ENCODE measurements around the gene IMMT. TPM values are rescaled to one million over a fixed set of nuclear protein-coding genes. Genes with fewer than 3 reads are reported as not detected.

The IMMT gene
- total RNA-seq, 2 experiments from 2014 or later: 121 to 122 TPM

GRCh38 chr2:86174445-86174844, 20.8 kb downstream of the IMMT start:
- no peak overlapping the region for H3K27ac Mint-ChIP-seq
- ATAC-seq (ENCODE audit: low read depth) (no peak), DNase-seq (no peak)
- no peak overlapping the region for H3K4me3 Mint-ChIP-seq
- peaks cover 24% of the 10 kb centered on the region for H3K36me3 Mint-ChIP-seq
- POLR2A ChIA-PET: no interaction called here
- no peaks in the 10 kb centered on the region for H3K9me3 Mint-ChIP-seq
- H3K27me3 Mint-ChIP-seq: no peaks in the 10 kb centered on the region
- peaks cover 15% of the 10 kb centered on the region for H3K4me1 Mint-ChIP-seq

- DNase-seq (no peak), ATAC-seq (ENCODE audit: low read depth) (no peak)
- Mint-ChIP-seq H3K4me3 (no peak overlapping the region), H3K9me3 (no peaks in the 10 kb centered on the region), H3K36me3 (peaks cover 29% of the 10 kb centered on the region), H3K27ac (peak overlapping the region; percentile 1), H3K4me1 (peaks cover 13% of the 10 kb centered on the region), H3K27me3 (no peaks in the 10 kb centered on the region)
- POLR2A ChIA-PET: no interaction called here
Measured at GRCh38 chr2:86172610-86173009, 22.7 kb downstream of the IMMT start.

GRCh38 chr2:86171295-86171694, 24.0 kb downstream of the IMMT start:
- H3K27me3 Mint-ChIP-seq: no peaks in the 10 kb centered on the region
- ATAC-seq (ENCODE audit: low read depth) (no peak), DNase-seq (no peak)
- H3K36me3 Mint-ChIP-seq: peaks cover 33% of the 10 kb centered on the region
- no peak overlapping the region for H3K4me3 Mint-ChIP-seq
- peaks cover 13% of the 10 kb centered on the region for H3K4me1 Mint-ChIP-seq
- H3K27ac Mint-ChIP-seq: no peak overlapping the region
- POLR2A ChIA-PET: no interaction called here
- H3K9me3 Mint-ChIP-seq: no peaks in the 10 kb centered on the region

- Mint-ChIP-seq H3K9me3 (no peaks in the 10 kb centered on the region), H3K4me1 (peaks cover 7% of the 10 kb centered on the region), H3K36me3 (peaks cover 31% of the 10 kb centered on the region), H3K27ac (no peak overlapping the region), H3K27me3 (no peaks in the 10 kb centered on the region), H3K4me3 (no peak overlapping the region)
- ATAC-seq (ENCODE audit: low read depth) (no peak), DNase-seq (no peak)
- POLR2A ChIA-PET: no interaction called here
Measured at GRCh38 chr2:86170449-86170848, 24.8 kb downstream of the IMMT start.

- ATAC-seq (ENCODE audit: low read depth) (no peak), DNase-seq (no peak)
- Mint-ChIP-seq H3K27me3 (no peaks in the 10 kb centered on the region), H3K36me3 (peaks cover 40% of the 10 kb centered on the region), H3K27ac (no peak overlapping the region), H3K4me3 (no peak overlapping the region), H3K9me3 (no peaks in the 10 kb centered on the region), H3K4me1 (peaks cover 2% of the 10 kb centered on the region)
- POLR2A ChIA-PET: no interaction called here
Measured at GRCh38 chr2:86160156-86160952, 34.9 kb downstream of the IMMT start.

GRCh38 chr2:86158286-86158685, 37.0 kb downstream of the IMMT start:
- POLR2A ChIA-PET: no interaction called here
- H3K9me3 Mint-ChIP-seq: no peaks in the 10 kb centered on the region
- H3K27ac Mint-ChIP-seq: no peak overlapping the region
- no peak overlapping the region for H3K4me3 Mint-ChIP-seq
- peaks cover 31% of the 10 kb centered on the region for H3K36me3 Mint-ChIP-seq
- no peaks in the 10 kb centered on the region for H3K27me3 Mint-ChIP-seq
- H3K4me1 Mint-ChIP-seq: peaks cover 2% of the 10 kb centered on the region
- DNase-seq: no peak
- ATAC-seq (ENCODE audit: low read depth): no peak

GRCh38 chr2:86157009-86157556, 38.2 kb downstream of the IMMT start:
- Mint-ChIP-seq H3K4me3 (no peak overlapping the region), H3K4me1 (peaks cover 2% of the 10 kb centered on the region), H3K36me3 (peaks cover 31% of the 10 kb centered on the region), H3K9me3 (no peaks in the 10 kb centered on the region), H3K27me3 (no peaks in the 10 kb centered on the region), H3K27ac (no peak overlapping the region)
- POLR2A ChIA-PET: no interaction called here
- DNase-seq (no peak), ATAC-seq (ENCODE audit: low read depth) (no peak)

GRCh38 chr2:86150502-86150901, 44.8 kb downstream of the IMMT start:
- H3K4me1 Mint-ChIP-seq: peaks cover 3% of the 10 kb centered on the region
- no peak overlapping the region for H3K27ac Mint-ChIP-seq
- H3K4me3 Mint-ChIP-seq: no peak overlapping the region
- no peaks in the 10 kb centered on the region for H3K27me3 Mint-ChIP-seq
- POLR2A ChIA-PET: interaction anchor here (0.7 to 1.1 kb wide), 2 partner anchors 34 to 206 kb away, joined by 4 read pairs; no protein-coding TSS in a partner anchor
- peaks cover 29% of the 10 kb centered on the region for H3K36me3 Mint-ChIP-seq
- DNase-seq (no peak), ATAC-seq (ENCODE audit: low read depth) (no peak)
- H3K9me3 Mint-ChIP-seq: no peaks in the 10 kb centered on the region

- Mint-ChIP-seq H3K27me3 (no peaks in the 10 kb centered on the region), H3K4me3 (no peak overlapping the region), H3K27ac (no peak overlapping the region), H3K36me3 (peaks cover 38% of the 10 kb centered on the region), H3K4me1 (peaks cover 3% of the 10 kb centered on the region), H3K9me3 (no peaks in the 10 kb centered on the region)
- POLR2A ChIA-PET: interaction anchor here (1.6 kb wide), 1 partner anchor 41 kb away, joined by 4 read pairs; the partner anchor contains the start of genes POLR1A and PTCD3
- no peak for ATAC-seq (ENCODE audit: low read depth)
- DNase-seq: no peak
Measured at GRCh38 chr2:86147793-86148192, 47.5 kb downstream of the IMMT start.

GRCh38 chr2:86143926-86144685, 51.2 kb downstream of the IMMT start:
- DNase-seq (no peak), ATAC-seq (ENCODE audit: low read depth) (no peak)
- Mint-ChIP-seq H3K27me3 (no peaks in the 10 kb centered on the region), H3K27ac (no peak overlapping the region), H3K4me1 (peaks cover 4% of the 10 kb centered on the region), H3K4me3 (no peak overlapping the region), H3K9me3 (no peaks in the 10 kb centered on the region), H3K36me3 (peaks cover 34% of the 10 kb centered on the region)
- POLR2A ChIA-PET: no interaction called here

- H3K4me1 Mint-ChIP-seq: peaks cover 4% of the 10 kb centered on the region
- H3K36me3 Mint-ChIP-seq: peaks cover 36% of the 10 kb centered on the region
- DNase-seq: no peak
- H3K4me3 Mint-ChIP-seq: no peak overlapping the region
- no peaks in the 10 kb centered on the region for H3K9me3 Mint-ChIP-seq
- POLR2A ChIA-PET: interaction anchor here (0.7 kb wide), 1 partner anchor 33 kb away, joined by 3 read pairs; no protein-coding TSS in a partner anchor
- no peak overlapping the region for H3K27ac Mint-ChIP-seq
- no peak for ATAC-seq (ENCODE audit: low read depth)
- no peaks in the 10 kb centered on the region for H3K27me3 Mint-ChIP-seq
Measured at GRCh38 chr2:86143307-86143706, 52.0 kb downstream of the IMMT start.

GRCh38 chr2:86142436-86143257, 52.6 kb downstream of the IMMT start:
- DNase-seq: no peak
- peaks cover 37% of the 10 kb centered on the region for H3K36me3 Mint-ChIP-seq
- no peaks in the 10 kb centered on the region for H3K27me3 Mint-ChIP-seq
- no peaks in the 10 kb centered on the region for H3K9me3 Mint-ChIP-seq
- POLR2A ChIA-PET: interaction anchor here (0.7 kb wide), 1 partner anchor 33 kb away, joined by 3 read pairs; no protein-coding TSS in a partner anchor
- no peak for ATAC-seq (ENCODE audit: low read depth)
- peaks cover 3% of the 10 kb centered on the region for H3K4me1 Mint-ChIP-seq
- H3K27ac Mint-ChIP-seq: no peak overlapping the region
- H3K4me3 Mint-ChIP-seq: no peak overlapping the region

GRCh38 chr2:86140969-86141392, 54.3 kb downstream of the IMMT start:
- no peak for ATAC-seq (ENCODE audit: low read depth)
- H3K4me3 Mint-ChIP-seq: no peak overlapping the region

More at GRCh38 chr2:86140969-86141392, 54.3 kb downstream of the IMMT start:
- Mint-ChIP-seq H3K27ac (peak overlapping the region; percentile 3), H3K9me3 (no peaks in the 10 kb centered on the region), H3K27me3 (no peaks in the 10 kb centered on the region), H3K4me1 (peaks cover 2% of the 10 kb centered on the region), H3K36me3 (peaks cover 47% of the 10 kb centered on the region)
- POLR2A ChIA-PET: interaction anchor here (0.6 to 0.9 kb wide), 2 partner anchors 13 to 27 kb away, joined by 3 read pairs; no protein-coding TSS in a partner anchor
- DNase-seq: no peak
